Measurements from ENCODE around the gene TMTC2. TPM values are rescaled to one million over a fixed set of nuclear protein-coding genes. Genes with fewer than 3 reads are reported as not detected.

TMTC2 gene
- total RNA-seq, 1 donor from 2014 or later, result 37.9 TPM

- H3K36me3 ChIP-seq, result no peaks in the 10 kb centered on the region
- H3K4me3 ChIP-seq, result no peak overlapping the region
- TF ChIP-seq CTCF (IDR thresholded peaks at IDR 0.05), result no peak
- no peaks in the 10 kb centered on the region for H3K4me1 ChIP-seq
- intact Hi-C loops (cut with DNase I), result no loop called here
- ATAC-seq (no peak), DNase-seq (no peak)
- H3K27me3 ChIP-seq, result no peaks in the 10 kb centered on the region
- H3K9me3 ChIP-seq, result no peaks in the 10 kb centered on the region
- no peak overlapping the region for H3K27ac ChIP-seq
Observed at GRCh38 chr12:82896277-82896676, 209.6 kb downstream of the TMTC2 start.

- H3K27ac ChIP-seq, result no peak overlapping the region
- DNase-seq (no peak), ATAC-seq (peak; percentile 87)
- no peaks in the 10 kb centered on the region for H3K9me3 ChIP-seq
- H3K27me3 ChIP-seq, result no peaks in the 10 kb centered on the region
- intact Hi-C loops (cut with DNase I), result no loop called here
- H3K36me3 ChIP-seq, result no peaks in the 10 kb centered on the region
- H3K4me3 ChIP-seq, result no peak overlapping the region
- no peaks in the 10 kb centered on the region for H3K4me1 ChIP-seq
- no peak for TF ChIP-seq CTCF (IDR thresholded peaks at IDR 0.05)
Observed at GRCh38 chr12:82896979-82897378, 210.3 kb downstream of the TMTC2 start.

- Histone ChIP-seq H3K27ac (no peak overlapping the region), H3K9me3 (no peaks in the 10 kb centered on the region), H3K27me3 (no peaks in the 10 kb centered on the region), H3K4me1 (no peaks in the 10 kb centered on the region), H3K4me3 (no peak overlapping the region), H3K36me3 (no peaks in the 10 kb centered on the region)
- no peak for DNase-seq
- no peak for TF ChIP-seq CTCF (IDR thresholded peaks at IDR 0.05)
- no peak for ATAC-seq
- intact Hi-C loops (cut with DNase I), result no loop called here
Observed at GRCh38 chr12:82898441-82898840, 211.7 kb downstream of the TMTC2 start.

GRCh38 chr12:82904219-82904790 lies 217.6 kb downstream of the TMTC2 start:
- TF ChIP-seq CTCF (IDR thresholded peaks at IDR 0.05), result no peak
- Histone ChIP-seq H3K27ac (no peak overlapping the region), H3K4me3 (no peak overlapping the region), H3K36me3 (no peaks in the 10 kb centered on the region), H3K27me3 (no peaks in the 10 kb centered on the region), H3K9me3 (no peaks in the 10 kb centered on the region), H3K4me1 (no peaks in the 10 kb centered on the region)
- DNase-seq (no peak), ATAC-seq (no peak)
- intact Hi-C loops (cut with DNase I), result no loop called here

- TF ChIP-seq CTCF (IDR thresholded peaks at IDR 0.05), result no peak
- Histone ChIP-seq H3K36me3 (no peaks in the 10 kb centered on the region), H3K4me1 (no peaks in the 10 kb centered on the region), H3K27me3 (no peaks in the 10 kb centered on the region), H3K27ac (no peak overlapping the region), H3K9me3 (no peaks in the 10 kb centered on the region), H3K4me3 (no peak overlapping the region)
- intact Hi-C loops (cut with DNase I), result no loop called here
- ATAC-seq (no peak), DNase-seq (no peak)
Observed at GRCh38 chr12:82910246-82910893, 223.7 kb downstream of the TMTC2 start.

Data from upper lobe of right lung (tissue), 1 donor.